Prostate gland (tissue), 2 donors: ENCODE data around the gene NPR3. TPM values are rescaled to one million over a fixed set of nuclear protein-coding genes. Genes with fewer than 3 reads are reported as not detected.

Experiments
- DNase-seq: peaks from one replicate; pipeline ENCODE4 v3.0.0-alpha.2; 2019; ENCODE audit warnings: low spot score
- H3K27ac ChIP-seq, 2 donors: fragments of 200-600 bp; sonication (generic); 2 replicates each; pipeline ENCODE4 v1.5.1; 2017 to 2019
- H3K27me3 ChIP-seq: fragments of 200-600 bp; sonication (generic); replicated peaks from 2 replicates; pipeline ENCODE4 v1.5.1; 2019; ENCODE audit not compliant: insufficient read depth
- H3K36me3 ChIP-seq, 2 donors: fragments of 200-600 bp; sonication (generic); 1 replicate in 1 of 2; 2 replicates in 1 of 2; pipeline versions ENCODE4 v1.5.1 to v1.8.1; 2017 to 2019
- H3K4me1 ChIP-seq: fragments of 200-600 bp; sonication (generic); replicated peaks from 2 replicates; pipeline ENCODE4 v1.5.1; 2019
- H3K4me3 ChIP-seq, 2 donors: fragments of 200-600 bp; sonication (generic); 2 replicates each; pipeline ENCODE4 v1.5.1; 2017 to 2019
- H3K9me3 ChIP-seq: fragments of 200-600 bp; sonication (generic); 2 replicates; pipeline ENCODE4 v1.5.1; 2017
- CTCF ChIP-seq, 4 experiments: fragments of 200-600 bp in 2 of 4; fragments of 450-650 bp in 2 of 4; sonication (generic) in 2 of 4; IDR thresholded peaks; 1 replicate in 3 of 4; 2 replicates in 1 of 4; pipeline ENCODE4 v1.5.1; 2016 to 2019; ENCODE audit warnings: antibody characterized with exemption in 4 of 4, mild to moderate bottlenecking in 2 of 4, moderate library complexity in 2 of 4
- POLR2A ChIP-seq: fragments of 450-650 bp; IDR thresholded peaks from one replicate; pipeline ENCODE4 v1.6.1; 2016; ENCODE audit warnings: antibody characterized with exemption, mild to moderate bottlenecking
- POLR2AphosphoS5 ChIP-seq: sonication (generic); formaldehyde crosslinking; IDR thresholded peaks from one replicate; pipeline ENCODE4 v1.6.1; 2017; ENCODE audit warnings: antibody characterized with exemption
- WGBS: methylation state at CpG from one replicate; pipeline ENCODE4 v1.1.5; 2018; 5-methylcytosine and 5-hydroxymethylcytosine counted together
- intact Hi-C: fragments of 100-400 bp; cut with DNase I; formaldehyde crosslinking; loops from one replicate; pipeline ENCODE4 v1.14.2; 2022
- total RNA-seq, 2 donors: library from RNA; depleted of rRNA; stranded (reverse); fragments of >200 nt; gene quantifications; one replicate each; pipeline ENCODE4 v1.1.0, GENCODE V29; 2016

Gene NPR3
- total RNA-seq, 2 donors from 2014 or later: 4.3 to 23.9 TPM

DNA sequence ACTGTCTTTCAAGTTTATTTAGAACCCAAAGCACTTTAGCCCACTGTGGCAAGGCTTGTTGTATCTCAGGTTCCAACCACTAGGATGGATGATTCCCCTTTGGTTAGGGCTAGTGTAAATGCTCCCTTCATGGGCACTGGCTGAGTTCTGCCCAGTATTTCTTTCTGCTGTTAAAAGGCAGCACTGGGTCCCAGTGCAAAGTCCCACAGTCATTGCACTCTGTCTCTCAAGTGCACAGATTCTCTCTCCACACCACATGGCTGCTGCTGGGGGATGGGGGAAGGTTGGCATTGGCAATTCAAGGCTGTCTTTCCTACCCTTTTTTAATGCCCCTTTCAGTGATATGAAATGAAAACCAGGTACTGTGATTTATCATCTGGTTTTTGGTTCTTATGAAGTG, 7.2 kb upstream of the NPR3 start:
- H3K9me3 ChIP-seq: no peaks in the 10 kb centered on the region
- no peaks in the 10 kb centered on the region for H3K36me3 ChIP-seq
- no peaks in the 10 kb centered on the region for H3K27me3 ChIP-seq
- H3K4me1 ChIP-seq: no peaks in the 10 kb centered on the region
- no peak overlapping the region for H3K27ac ChIP-seq
- DNase-seq: no peak
- H3K4me3 ChIP-seq: no peak overlapping the region
- intact Hi-C loops: no loop called here
- no peak for TF ChIP-seq POLR2AphosphoS5
- no peak for TF ChIP-seq POLR2A
- no peak for TF ChIP-seq CTCF (IDR thresholded peaks at IDR 0.05)

DNA sequence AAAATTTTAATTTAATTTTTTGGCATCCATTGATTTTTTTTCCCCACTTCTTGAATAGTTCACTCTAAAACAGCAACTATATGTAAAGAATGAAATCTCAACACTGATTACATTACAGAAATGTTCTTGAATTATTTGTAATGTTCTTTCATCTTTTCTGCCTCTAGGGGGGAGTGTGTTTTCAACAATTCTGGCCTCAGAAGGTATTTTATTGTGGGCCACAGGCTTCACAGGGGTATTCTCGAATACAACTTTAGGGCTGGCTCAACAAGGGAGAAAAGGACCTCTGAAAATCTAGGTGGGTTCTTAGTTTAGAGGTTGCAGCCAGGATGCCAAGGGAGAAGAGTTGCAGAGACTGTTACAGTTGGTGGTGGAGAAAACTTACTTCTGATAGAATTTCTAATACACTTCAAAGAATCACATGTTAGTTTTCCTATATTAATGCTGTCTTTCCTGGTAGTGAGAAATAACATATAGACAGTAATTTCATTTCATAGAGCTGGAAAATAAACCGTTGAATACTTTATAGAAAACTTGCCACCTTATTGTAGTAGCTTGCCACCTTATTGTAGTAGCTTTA, 3.6 kb upstream of the NPR3 start:
- no peaks in the 10 kb centered on the region for H3K4me1 ChIP-seq
- no peak overlapping the region for H3K4me3 ChIP-seq
- no peaks in the 10 kb centered on the region for H3K9me3 ChIP-seq
- DNase-seq: no peak
- intact Hi-C loops: no loop called here
- no peak overlapping the region for H3K27ac ChIP-seq
- 23% methylated on average over 2 of the region's 2 CpGs for WGBS
- no peaks in the 10 kb centered on the region for H3K36me3 ChIP-seq
- TF ChIP-seq CTCF (IDR thresholded peaks at IDR 0.05) (peak in 3 of 4 experiments; percentile 23 to 56 (median 28)), POLR2AphosphoS5 (no peak)
- H3K27me3 ChIP-seq: no peaks in the 10 kb centered on the region

- Histone ChIP-seq H3K27ac (no peak overlapping the region), H3K9me3 (no peaks in the 10 kb centered on the region), H3K36me3 (no peaks in the 10 kb centered on the region), H3K27me3 (no peaks in the 10 kb centered on the region), H3K4me3 (no peak overlapping the region), H3K4me1 (no peaks in the 10 kb centered on the region)
- WGBS: 75% methylated on average over 16 of the region's 16 CpGs
- no peak for DNase-seq
- TF ChIP-seq POLR2A (no peak), CTCF (IDR thresholded peaks at IDR 0.05) (no peak), POLR2AphosphoS5 (no peak)
- intact Hi-C loops: no loop called here
Observed at GRCh38 chr5:32708949-32709348, 2.2 kb upstream of the NPR3 start.

DNA sequence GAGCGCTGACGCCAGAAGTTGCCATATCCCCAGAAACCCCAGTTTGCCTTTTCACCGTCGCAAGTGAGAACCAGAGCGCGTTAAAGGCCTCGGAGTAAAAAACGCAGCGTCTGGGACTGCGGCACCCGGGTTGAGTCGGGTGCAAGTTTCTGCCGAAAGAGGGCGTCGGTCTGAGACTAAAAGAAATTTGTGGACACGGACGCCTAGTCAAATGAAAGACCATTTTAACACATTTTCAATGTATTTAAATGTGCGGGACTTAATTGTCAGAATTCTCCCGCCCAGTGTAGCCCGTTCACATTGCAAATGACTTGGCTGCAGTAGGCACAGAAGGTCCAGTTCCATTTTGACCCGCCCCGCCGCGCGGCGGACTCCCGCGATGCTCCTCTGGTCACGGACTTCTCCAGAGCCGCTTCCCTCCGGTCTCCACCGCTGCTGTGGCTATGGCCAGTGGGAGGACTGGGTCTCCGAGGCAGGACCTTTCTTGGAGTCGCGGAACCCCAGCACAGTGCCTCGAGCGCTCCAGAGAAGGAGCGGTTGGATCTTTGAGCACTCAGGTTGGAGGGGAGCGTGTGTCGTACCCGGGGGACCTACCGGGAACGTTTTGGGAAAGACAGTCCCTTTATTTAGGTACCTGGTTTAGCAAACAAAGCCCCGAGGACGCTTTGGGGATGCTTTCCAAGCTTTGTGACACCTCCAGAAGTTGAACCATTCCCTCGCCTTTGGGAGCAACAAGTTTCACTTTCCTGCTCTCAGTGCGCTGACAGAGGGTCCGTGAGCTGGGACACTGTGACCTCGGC, 1.2 kb upstream of the NPR3 start:
- peak overlapping the region; percentile 41 to 46 for H3K4me3 ChIP-seq
- no peaks in the 10 kb centered on the region for H3K4me1 ChIP-seq
- TF ChIP-seq POLR2AphosphoS5: peak; percentile 33
- peak; percentile 46 to 66 (median 58) for TF ChIP-seq CTCF (IDR thresholded peaks at IDR 0.05)
- TF ChIP-seq POLR2A: no peak
- intact Hi-C loops: loop anchor here (5.0 to 10.0 kb wide), 2 partner anchors 592 to 715 kb away; no protein-coding TSS in a partner anchor
- H3K27me3 ChIP-seq: no peaks in the 10 kb centered on the region
- WGBS: 1% methylated on average over 46 of the region's 49 CpGs
- H3K9me3 ChIP-seq: no peaks in the 10 kb centered on the region
- H3K27ac ChIP-seq: peak overlapping the region; percentile 28 to 68
- no peaks in the 10 kb centered on the region for H3K36me3 ChIP-seq
- peak; percentile 59 for DNase-seq

- intact Hi-C loops: loop anchor here (5.0 to 10.0 kb wide), 2 partner anchors 591 to 713 kb away; no protein-coding TSS in a partner anchor
- WGBS: 3% methylated on average over 10 of the region's 10 CpGs
- no peaks in the 10 kb centered on the region for H3K27me3 ChIP-seq
- no peak for DNase-seq
- TF ChIP-seq POLR2A: no peak
- TF ChIP-seq CTCF (IDR thresholded peaks at IDR 0.05): no peak
- no peak for TF ChIP-seq POLR2AphosphoS5
- H3K36me3 ChIP-seq: no peaks in the 10 kb centered on the region
- H3K4me1 ChIP-seq: no peaks in the 10 kb centered on the region
- no peaks in the 10 kb centered on the region for H3K9me3 ChIP-seq
- peak overlapping the region in 1 of 2 donors; percentile 68 for H3K27ac ChIP-seq
- peak overlapping the region; percentile 41 to 46 for H3K4me3 ChIP-seq
Observed at GRCh38 chr5:32711362-32711680, 200 bp downstream of the NPR3 start.
